HK-2 (cell line): ENCODE measurements around the gene CHN2.

Source experiments
- DNase-seq: peaks from one replicate; pipeline ENCODE4 v3.0.0-alpha.2; 2018; ENCODE audit not compliant: unreplicated experiment

The CHN2 gene

DNA sequence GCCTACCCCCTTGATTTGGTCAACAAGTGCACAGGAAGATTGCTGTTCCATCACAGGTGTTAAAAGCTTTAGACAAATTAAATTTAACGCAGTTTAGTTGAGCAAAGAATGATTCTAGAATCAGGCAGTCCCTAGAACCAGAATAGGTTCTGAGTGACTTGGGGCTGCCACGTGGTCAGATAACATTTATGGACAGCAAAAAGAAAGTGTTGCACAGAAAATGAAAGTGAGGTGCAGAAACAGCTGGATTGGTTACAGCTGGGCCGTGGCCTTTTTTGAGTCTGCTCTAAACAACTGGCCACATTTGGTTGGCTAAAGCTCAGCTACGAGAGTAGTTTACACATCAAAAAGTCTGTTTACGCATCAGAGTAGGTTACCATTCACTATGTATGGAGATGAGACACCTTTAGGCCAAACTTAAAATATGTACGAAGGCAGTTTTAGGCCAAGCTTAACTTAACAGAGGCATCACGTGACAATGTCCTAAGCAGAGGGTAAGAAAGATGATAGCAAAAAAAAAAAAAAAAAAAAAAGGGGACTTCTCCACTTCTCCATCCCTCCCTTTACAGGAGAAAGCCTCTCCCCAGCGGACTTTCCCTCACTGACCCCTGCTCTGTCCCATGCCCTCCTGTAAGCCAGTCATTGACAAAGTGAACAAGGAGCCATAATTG is 235.8 kb downstream of the CHN2 start:
- no peak for DNase-seq

DNA sequence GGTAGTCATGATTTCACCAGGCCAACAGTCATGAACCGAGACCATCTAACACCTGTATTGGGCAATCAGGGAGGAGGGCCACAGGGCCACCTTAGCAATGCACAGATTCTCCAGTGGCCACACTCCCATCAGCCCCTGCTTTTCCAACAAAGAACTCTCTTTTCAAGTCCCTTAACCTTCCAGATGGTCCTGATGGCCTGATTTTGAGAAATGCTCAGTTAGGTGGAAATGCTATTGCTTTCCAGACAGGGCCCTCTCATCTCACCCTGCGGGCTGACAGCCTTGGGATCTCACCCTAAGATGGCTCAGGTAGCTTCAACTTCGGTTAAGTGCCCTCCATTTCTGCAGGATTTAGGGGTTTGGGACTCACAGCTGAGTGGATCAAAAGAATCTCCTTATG is 237.1 kb downstream of the CHN2 start:
- DNase-seq, result no peak

DNA sequence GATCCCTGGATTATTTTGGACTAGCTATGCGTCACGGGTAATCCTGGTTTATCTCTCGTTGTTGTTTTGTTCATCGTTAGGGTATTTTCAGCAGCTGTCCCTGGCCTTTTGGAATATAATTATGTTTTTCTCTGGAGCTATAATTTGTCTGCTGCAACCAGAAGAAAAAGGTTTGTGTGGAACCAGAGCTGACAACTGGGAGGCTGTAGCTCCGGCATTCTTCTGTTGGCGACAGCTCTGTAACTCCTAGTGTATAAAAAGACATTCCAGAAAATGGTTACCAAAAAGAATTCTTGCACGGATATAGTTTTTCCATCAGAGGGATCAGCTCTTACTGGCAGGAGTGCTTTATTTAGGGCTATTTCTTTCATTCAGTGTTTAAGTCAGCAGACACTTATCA is 238.1 kb downstream of the CHN2 start:
- no peak for DNase-seq

DNA sequence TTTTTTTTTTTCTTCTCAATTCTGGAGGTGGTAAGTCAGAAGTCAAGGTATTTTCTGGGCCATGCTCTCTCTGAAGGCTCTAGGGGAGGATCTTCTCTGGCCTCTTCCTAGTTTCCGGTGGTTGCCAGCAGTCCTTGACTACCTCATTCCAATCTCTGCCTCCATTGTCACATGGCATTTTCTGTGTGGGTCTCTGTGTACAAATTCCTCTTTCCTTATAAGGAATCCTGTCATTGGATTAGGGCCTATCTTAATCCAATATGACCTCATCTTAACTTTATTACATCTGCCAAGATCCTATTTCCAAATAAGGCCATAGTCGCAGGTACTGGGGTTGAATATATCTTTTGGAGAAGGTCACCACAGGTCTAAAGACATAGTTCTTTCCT is 239.8 kb downstream of the CHN2 start:
- DNase-seq, result no peak

DNA sequence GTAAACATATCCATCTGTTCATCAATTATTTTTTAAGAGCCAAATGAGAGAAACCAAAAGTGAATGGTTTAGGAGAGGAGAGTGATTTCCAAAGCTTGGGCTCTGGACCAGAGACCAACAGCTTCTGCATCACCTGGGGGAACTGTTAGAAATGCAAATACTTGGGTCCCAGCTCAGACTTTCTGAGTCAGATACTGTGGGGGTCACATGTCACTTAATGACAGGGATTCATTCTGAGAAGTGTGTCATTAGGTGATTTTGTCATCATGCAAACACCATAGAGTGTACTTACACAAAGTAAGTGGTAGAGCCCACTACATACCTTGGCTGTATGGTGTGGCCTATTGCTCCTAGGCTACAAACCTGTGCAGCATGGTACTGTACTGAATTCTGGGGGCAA is 240.6 kb downstream of the CHN2 start:
- DNase-seq, result no peak

DNA sequence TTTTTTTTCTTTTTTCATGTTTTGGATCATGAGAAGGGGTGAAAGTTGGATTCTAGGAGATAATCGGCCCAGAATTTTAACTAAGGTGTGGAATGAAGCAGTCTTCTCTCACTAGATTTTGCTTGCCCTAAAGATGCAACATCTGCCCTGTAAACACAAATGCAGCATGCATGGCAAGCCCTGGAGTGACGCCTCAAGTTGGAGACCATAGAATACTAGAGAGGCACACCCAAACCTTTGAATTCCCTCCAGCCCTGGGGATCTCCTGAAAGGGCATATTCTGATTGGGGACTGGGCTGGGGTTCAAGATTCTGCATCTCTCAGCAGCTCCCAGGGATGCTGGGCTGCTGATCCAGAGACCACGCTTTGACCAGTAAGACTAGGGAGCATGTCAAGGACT is 241.3 kb downstream of the CHN2 start:
- no peak for DNase-seq

DNA sequence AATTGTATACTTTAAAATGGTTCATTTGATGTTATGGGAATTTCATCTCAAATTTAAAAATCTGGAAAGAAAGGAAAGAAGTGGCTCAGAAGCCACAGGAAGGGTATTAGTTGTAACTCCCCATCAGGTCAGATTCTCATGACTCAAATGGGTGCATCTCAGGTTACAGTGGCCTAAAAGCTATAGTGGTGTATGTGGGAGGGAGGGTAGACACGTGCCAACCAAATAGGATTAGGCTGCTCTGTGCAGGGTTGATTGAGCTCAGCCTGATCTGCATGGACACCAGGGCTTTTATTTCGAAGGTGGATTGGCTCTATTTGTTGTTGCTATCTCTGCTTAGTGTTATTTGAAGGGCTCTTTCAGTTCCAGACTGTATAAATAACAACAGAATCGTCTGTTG is 247.6 kb downstream of the CHN2 start:
- no peak for DNase-seq

DNA sequence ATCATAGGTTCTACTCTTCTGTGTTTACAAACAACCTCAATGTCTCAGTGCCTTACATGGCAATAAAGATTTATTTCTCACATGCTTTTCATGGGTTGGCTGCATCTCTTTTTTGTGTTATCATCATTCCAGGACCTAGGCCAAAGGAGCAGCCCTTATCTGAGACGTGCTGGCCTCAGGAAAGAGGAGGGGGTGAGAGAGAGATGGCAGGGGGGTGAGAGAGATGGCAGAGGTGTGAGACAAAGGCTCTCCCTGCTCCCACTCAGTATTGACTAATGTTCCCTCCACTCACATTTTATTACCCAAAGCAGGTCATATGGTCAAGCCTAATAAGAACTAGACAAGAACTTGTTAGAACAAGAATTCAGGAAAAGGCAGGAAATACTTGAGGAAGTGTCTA is 249.0 kb downstream of the CHN2 start:
- no peak for DNase-seq

DNA sequence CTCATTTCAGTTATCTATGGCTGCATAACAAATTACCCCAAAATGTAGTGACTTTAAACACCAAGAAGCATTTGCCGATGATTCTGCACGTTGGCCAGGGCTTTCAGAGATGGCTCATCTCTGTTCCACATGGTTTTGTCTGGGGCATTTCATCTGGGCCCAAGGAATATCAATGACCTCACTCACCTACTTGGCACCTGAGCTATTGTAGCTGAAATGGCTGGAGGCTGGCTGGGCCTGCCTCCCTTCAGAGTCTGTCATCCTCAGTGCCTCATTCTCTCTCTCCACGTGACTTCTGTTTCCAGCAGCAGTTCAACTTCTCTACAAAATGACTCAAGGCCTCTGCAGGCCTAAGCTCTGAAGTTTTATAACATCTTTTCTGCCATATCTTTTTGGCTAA is 249.7 kb downstream of the CHN2 start:
- DNase-seq, result no peak

DNA sequence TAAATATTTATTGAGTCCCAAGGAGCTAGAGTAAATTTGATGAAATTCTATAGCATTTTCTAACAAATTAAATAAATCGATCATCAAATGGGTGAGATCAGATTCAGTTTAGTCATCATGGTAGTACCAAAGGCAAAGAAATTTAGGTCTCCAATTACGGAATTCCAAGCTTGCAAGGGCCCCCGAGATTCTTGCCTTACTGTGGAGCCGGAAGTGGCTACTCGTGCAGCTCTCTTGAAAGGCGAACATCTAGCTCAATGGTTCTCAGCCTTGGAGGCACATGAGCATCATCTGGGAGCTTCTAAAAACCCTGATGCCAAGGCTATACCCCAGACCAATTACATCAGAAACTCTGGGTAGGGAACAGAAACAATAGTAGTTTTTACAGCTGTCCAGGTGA is 251.2 kb downstream of the CHN2 start:
- DNase-seq, result no peak

DNA sequence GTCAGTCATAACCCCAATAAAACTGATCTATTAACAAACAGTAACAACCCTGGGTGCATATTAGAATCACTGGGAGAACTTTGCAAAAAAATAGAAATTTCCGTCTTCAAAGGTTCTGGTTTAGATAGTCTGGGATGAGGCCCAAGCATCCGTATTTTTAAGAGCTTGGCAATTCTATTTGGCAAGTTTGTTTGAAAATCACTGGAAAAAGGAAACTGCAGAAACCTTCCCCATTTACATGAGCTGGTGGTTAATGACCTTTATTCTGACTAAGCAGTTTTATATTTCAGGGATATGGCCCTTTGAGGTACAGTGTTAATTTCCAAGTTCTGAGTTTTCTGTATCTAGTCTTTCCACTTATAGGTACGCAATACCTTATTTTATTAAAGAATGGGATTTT is 253.3 kb downstream of the CHN2 start:
- DNase-seq, result no peak

DNA sequence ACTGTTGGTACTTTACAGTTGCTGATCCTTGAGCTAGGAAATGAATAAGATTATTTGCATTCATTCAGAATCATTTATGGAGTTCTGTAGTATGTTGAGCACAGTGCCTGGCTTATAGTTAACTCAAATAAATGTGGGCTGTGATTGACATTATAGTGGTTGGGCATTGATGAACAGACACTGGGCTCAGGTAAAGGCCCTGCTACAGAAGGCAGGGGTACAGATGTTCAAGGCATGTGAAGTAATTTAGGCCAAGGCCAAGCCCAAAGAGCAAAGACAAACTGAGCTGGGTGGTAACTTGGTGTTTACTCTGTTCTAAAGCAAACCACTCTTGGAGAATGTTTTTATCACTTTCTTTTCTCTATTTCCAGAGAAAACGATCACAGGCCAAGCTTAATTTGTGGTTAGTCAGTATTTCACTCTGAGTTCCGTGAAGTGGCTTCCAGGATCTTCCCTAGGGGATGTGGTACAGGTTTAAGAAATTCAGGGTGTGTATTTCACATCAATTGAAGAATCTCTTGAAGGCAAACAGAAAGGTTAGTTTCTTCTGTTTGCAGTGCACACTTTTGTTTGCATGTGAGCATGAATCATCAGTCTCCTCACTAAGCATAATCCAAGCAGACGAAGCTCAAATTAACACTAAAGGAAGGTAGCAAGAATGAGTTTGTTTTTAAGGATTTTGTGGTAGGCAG is 255.1 kb downstream of the CHN2 start:
- DNase-seq, result no peak

DNA sequence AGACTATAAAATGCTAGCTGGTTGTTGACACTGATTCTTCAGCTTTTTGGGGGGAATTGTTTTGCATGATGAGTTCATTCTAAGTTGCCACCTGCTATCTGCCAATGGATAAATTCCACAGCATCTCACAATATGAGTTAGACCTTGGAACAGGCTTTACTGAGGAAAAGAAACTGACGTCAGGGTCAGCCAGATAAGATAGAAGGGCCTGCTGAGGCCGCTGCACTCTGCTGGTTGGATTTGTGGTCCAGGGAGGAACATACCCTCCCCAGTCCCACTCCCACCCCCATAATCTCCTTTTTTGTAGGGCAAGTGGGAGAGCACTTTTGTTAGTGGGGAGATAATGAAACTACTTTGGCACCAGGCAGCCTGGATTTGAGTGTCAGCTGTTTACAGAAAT is 258.4 kb downstream of the CHN2 start:
- no peak for DNase-seq

DNA sequence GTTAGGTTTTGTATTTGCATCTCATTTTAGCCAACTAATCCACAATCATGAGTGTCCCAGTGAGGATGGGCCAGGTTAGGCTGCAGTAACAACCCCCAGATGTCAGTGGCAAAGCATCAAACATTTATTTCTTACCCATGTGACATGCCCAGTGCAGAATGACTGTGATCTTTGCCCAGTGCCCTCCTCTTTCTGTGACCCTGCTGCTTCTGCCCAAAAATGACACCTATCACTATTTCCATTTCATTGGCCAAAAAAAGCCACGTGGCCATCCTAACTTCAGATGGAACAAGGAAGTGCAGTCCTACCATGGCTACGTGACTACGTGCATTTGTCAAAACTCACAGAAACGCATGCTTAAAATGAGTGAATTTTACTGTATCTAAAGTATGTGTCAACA is 259.9 kb downstream of the CHN2 start:
- no peak for DNase-seq

DNA sequence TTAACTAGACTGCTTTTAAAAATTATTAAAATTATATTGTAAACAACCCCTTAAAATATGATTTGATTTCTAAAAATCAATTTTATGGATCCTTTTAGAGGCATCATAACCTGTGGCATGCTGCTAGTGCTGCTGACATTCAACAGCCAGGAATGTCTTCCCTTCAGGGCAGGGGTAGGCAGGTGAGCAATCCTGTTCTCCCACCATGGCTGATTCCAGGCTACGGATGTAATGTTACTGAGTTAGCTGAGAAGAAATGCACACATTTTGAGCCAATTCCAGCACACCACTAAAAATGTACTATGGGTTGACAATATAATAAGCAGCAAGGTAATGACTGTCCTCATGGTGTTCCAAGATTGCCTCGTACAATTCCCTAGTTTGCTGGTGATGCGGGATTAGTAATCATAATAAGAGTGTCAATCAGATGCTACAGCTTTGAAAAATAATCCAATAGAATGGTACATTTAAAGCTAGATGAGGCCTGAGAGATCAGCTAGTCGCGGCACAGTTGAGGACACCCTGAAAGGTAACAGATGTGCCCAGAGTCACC is 260.4 kb downstream of the CHN2 start:
- no peak for DNase-seq

DNA sequence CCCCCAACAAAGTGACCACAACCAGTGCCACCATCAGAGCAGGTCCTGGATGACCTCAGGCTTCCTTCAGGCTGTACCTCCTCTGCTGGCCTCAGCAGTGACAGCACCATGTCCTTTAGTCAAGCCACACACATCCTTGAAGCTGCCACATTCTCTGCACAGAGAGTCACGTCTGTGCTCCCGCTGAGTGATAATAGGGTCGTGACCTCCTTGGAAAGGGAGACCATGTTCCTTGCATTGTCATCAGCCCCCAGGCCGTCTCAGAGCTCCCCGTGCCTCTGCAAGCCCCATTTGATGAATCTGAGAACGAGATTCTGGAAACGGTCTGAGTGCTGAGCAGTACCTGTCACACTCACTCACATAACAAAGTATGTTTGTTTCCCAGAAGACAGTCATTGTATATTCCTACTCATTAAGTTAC is 262.6 kb downstream of the CHN2 start:
- no peak for DNase-seq

DNA sequence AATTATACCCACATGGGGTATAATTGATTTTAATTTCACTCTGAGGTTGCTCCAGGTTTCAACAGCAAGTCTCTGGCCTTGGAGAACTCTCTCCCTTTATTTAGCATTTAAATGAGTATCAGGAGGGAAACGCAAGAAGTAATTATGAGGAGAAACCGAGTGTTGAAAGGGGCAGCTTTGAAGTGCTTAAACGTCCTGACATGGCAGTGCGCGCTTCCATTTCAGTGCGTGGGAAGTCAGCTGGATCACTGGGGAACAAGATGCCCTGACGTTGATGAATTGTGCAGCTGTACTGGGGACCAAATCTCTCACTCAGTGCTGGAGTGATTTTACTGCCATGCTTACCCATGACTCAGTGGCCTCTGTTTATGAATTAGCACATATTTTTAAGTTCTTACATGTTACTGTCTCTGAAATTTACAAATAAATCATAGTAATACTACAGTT is 263.0 kb downstream of the CHN2 start:
- DNase-seq, result no peak

DNA sequence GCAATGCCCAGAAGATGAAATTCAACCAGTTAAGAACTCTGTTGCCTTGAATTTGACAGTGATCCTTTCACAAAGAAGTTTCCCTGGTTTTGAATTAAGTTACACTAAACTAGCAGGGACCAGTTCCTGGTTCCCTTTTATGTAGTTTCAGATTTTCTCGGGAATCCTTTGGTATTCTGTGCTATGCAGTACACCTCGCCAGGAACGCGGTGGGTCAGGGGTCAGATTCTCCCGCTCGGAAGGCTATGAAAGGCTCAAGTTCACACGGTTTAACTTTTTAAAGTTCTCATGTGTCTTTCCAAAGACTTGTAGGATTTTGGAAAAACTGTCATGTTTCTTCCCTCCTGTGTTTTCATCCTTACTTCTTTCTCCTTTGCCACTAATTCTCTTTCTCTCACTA is 264.4 kb downstream of the CHN2 start:
- DNase-seq, result no peak

DNA sequence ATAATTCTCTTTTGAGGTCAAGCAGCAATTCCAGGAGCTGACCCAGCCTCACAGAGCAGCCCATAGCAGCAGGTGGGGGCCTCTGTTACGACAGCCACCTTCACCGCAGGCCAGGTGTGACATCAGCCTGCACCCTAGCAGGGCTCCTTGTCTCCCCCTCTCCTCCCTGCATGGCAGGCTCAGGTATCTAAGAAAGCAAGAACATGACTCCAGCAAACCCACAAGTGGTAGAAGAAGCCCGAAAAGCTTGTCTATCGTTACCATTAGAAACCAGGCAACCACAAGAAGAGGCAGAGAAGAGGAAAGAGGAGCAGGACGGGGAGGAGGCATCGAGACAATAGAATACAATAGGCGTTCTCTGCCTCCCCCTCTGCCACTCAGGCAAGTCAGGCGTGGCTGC is 265.0 kb downstream of the CHN2 start:
- no peak for DNase-seq

DNA sequence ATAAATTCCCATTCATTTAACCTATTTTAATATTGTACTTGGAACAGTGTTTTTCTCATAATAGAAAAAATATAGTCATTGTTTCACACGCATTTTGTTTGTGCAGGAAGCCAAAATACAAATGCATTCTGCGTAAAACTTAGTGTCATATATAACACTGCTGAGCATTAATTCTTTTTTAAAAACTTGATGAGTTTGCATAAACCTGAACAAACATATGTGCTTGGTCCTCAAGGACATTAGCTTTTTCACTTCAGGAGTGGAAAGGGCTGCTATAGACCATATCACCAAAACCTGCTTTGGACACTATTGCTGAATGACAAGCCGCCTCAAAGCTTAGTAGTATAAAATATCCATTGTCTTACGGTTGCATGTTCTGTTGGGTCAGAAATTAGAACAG is 267.4 kb downstream of the CHN2 start:
- no peak for DNase-seq

DNA sequence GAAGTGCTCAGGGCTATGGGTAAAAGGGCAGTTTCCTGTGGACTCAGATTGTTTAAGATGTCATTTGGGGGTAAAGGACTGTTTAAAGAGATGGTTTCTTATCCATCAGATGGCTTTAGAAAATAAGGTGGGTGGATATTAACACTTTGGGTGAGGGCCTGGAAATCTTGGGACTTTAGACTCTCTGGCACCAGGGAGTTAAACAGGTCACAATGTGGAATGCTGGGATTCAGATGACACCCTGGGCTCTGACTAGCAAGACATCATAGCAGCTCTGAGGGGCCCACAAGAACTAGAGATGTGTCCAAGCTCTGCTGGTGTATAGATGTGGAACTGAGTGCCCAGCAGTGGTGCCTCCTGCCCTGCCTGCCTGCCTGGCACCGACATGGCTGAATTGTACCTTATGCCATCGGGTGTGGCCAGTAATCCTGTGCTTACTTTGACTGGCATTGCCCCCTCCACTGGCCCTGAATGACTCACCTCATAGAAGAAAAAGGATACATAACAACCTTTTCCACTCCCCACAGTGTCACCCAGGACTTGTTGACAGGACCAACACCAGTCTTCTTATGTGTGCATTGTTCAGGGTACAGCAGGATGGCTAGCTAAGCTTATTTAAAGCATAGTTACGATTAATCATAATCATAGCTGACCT is 269.1 kb downstream of the CHN2 start:
- DNase-seq, result no peak

DNA sequence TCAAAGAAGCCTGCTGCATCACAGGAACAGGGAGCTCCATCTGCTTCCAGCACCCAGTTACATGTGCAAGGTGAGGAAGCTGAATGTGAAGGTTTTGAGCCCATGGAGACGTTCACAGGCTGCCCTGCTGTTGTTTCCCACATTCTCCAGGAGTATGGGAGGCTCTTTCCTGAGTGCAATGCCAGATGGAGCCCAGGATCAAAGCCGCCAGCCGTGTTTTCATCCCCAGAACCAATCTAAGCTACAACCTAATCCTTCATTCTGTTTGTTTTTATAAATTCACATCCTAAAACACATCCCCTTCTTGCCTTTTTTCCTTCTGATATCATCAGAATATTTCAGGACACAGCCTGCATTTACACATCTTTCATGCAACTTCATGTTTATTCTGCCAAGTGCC is 270.2 kb downstream of the CHN2 start:
- DNase-seq, result no peak
